Measurements from ENCODE around the gene C17orf67.

Gene C17orf67

DNA sequence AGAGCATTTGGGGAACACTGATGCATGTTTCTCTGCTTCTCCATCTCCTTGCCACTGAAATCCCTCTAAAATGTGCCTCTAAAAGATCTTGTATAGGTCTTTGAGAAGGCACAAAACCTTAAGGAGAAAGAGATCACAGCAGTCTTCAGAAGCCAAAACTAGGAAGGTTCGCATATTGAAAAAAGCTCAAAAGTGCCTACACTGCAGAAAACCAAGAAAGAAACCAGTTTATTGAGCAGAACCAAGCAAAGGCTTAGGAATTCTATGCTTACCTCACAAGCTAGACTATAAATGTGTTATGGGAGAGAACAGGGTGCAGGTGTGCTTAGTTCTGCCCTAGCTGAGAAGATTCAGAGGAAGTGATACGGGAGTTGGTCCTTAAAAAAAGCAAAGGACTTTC lies 16.9 kb upstream of the C17orf67 start:
- H3K27ac ChIP-seq, result no peak overlapping the region
- TF ChIP-seq, protein P1, sequence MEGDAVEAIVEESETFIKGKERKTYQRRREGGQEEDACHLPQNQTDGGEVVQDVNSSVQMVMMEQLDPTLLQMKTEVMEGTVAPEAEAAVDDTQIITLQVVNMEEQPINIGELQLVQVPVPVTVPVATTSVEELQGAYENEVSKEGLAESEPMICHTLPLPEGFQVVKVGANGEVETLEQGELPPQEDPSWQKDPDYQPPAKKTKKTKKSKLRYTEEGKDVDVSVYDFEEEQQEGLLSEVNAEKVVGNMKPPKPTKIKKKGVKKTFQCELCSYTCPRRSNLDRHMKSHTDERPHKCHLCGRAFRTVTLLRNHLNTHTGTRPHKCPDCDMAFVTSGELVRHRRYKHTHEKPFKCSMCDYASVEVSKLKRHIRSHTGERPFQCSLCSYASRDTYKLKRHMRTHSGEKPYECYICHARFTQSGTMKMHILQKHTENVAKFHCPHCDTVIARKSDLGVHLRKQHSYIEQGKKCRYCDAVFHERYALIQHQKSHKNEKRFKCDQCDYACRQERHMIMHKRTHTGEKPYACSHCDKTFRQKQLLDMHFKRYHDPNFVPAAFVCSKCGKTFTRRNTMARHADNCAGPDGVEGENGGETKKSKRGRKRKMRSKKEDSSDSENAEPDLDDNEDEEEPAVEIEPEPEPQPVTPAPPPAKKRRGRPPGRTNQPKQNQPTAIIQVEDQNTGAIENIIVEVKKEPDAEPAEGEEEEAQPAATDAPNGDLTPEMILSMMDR (IDR thresholded peaks at IDR 0.05), result no peak
- no peak for TF ChIP-seq ZFX (IDR thresholded peaks at IDR 0.05; ENCODE audit: borderline replicate concordance)

DNA sequence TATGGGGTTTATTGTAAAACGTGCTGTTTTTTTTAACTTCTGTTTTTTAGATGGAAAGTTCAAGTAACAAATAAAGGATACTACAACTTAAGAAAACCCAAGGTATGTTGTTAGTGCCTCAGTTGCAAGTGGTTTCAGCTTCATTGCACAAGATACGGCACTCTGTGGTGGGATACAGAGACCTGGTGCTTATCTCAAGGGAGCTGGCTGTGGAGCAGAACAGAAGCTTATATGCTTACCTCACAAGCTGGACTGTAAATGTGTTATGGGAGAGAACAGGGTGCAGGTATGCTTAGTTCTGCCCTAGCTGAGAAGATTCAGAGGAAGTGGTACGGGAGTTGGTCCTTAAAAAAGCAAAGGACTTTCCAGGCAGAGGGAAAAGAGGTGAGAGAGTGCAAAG lies 15.4 kb upstream of the C17orf67 start:
- TF ChIP-seq ZFX (IDR thresholded peaks at IDR 0.05; ENCODE audit: borderline replicate concordance), result no peak
- no peak overlapping the region for H3K27ac ChIP-seq

DNA sequence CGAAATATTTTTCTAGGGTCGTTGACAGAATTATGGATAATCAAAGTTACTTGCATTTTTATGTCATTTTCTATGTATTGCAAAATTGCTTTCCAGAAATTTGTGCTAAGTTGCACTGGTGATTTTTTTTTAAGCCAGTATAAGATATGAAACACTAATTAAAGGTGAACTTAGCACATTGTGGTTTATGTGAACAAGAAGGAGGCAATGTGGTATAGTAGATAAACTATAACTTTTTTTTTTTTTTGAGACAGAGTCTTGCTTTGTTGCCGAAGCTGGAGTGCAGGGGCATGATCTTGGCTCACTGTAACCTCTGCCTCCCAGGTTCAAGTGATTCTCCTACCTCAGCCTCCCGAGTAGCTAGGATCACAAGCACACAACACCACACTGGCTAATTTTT lies 13.4 kb upstream of the C17orf67 start:
- TF ChIP-seq ZFX (IDR thresholded peaks at IDR 0.05; ENCODE audit: borderline replicate concordance), result no peak
- TF ChIP-seq, protein P1 (IDR thresholded peaks at IDR 0.05), result no peak
- no peak overlapping the region for H3K27ac ChIP-seq

DNA sequence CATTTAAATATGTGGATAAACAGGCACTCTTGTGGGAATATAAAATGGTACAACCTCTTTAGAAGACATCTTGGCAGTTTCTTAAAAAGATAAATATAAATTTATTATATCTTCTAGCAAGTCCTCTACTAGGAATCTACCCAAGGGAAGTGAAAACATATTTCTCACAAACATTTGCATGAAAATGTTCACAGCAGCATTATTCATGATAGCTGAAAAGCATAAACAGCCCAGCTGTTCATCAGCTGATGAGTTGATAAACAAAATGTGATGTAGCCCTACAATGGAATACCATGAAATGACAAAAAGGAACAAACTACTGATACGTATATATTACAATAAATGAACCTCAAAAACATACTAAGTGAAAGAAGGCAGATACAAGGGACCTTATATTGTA lies 12.2 kb upstream of the C17orf67 start:
- TF ChIP-seq, protein P1 (IDR thresholded peaks at IDR 0.05), result no peak
- no peak for TF ChIP-seq ZFX (IDR thresholded peaks at IDR 0.05; ENCODE audit: borderline replicate concordance)
- no peak overlapping the region for H3K27ac ChIP-seq

DNA sequence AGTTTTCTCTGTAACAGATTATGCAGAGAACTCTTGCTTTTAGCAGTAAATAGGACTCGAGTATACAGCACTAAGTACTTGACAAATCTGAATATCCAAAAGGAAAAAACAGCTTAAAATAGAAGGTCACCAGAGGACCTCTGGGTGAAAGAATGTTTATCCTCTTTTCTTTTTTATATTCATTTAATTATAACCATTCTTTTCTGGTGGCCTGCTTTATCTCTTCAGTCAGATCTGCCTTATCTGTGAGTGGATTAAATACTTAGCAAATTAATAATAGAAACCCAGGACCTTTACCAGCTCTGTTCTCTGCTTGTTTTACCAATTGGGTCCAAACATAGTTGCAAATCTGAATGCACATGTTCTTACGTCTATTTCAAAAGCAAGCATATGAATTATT lies 8.9 kb upstream of the C17orf67 start:
- TF ChIP-seq, protein P1 (IDR thresholded peaks at IDR 0.05), result no peak
- no peak for TF ChIP-seq ZFX (IDR thresholded peaks at IDR 0.05; ENCODE audit: borderline replicate concordance)
- no peak overlapping the region for H3K27ac ChIP-seq

DNA sequence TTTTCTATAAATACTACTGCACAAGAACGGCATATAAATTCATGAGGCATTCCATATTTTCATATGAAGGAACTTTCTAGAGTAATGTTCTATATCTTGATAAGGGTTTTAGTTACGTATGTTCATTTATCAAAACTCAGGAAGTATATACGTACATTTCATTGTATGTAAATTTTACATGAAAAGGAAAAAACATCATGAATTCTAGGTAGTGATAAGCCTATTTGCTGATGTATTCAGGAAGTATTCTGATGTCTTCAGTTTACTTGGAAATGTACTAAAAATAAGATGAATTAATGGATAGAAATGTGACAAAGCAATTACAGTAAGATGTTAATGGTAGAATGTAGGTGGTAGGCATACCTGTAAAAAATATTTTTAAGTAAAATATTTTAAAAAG lies 5.0 kb upstream of the C17orf67 start:
- TF ChIP-seq, protein P1 (IDR thresholded peaks at IDR 0.05), result no peak
- no peak for TF ChIP-seq ZFX (IDR thresholded peaks at IDR 0.05; ENCODE audit: borderline replicate concordance)
- no peak overlapping the region for H3K27ac ChIP-seq

DNA sequence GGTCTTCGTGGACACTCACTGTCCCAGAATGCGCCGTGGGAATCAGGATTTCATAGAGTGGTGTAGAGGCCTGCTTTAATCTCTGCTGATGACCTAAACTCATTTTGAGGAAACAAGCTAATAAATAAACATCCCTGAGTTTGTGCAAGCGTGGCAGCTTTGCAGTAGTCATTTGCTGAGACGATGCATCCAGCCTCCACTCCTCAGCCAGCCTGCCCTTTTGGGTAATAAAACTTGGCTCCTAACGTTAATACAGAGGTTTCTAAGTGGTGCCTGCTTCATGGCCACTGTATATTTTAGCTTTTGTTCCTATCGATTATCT lies 1.5 kb upstream of the C17orf67 start:
- H3K27ac ChIP-seq, result no peak overlapping the region
- TF ChIP-seq, protein P1 (IDR thresholded peaks at IDR 0.05), result no peak
- no peak for TF ChIP-seq ZFX (IDR thresholded peaks at IDR 0.05; ENCODE audit: borderline replicate concordance)

Measured in 22Rv1 (cell line).